Hepatocyte (in vitro differentiated cells): ENCODE data around the gene MRPL36. TPM values are rescaled to one million over a fixed set of nuclear protein-coding genes. Genes with fewer than 3 reads are reported as not detected.

Source experiments
- DNase-seq: peaks from one replicate; pipeline ENCODE4 v3.0.0-alpha.2; 2016; ENCODE audit warnings: low spot score
- H2AFZ ChIP-seq: fragments of 200-600 bp; sonication (generic); 2 replicates; pipeline ENCODE4 v1.6.0; 2016; ENCODE audit warnings: antibody characterized with exemption, mild to moderate bottlenecking
- H3K27ac ChIP-seq: fragments of 200-600 bp; sonication (generic); 2 replicates; pipeline ENCODE4 v1.5.1; 2016; ENCODE audit warnings: mild to moderate bottlenecking
- H3K27me3 ChIP-seq: fragments of 200-600 bp; sonication (generic); 2 replicates; pipeline ENCODE4 v1.6.1; 2016
- H3K36me3 ChIP-seq: fragments of 200-600 bp; sonication (generic); replicated peaks from 2 replicates; pipeline ENCODE4 v1.5.1; 2016; ENCODE audit warnings: low read depth; ENCODE audit not compliant: insufficient read depth
- H3K4me1 ChIP-seq: fragments of 200-600 bp; sonication (generic); 2 replicates; pipeline ENCODE4 v1.5.1; 2016; ENCODE audit warnings: mild to moderate bottlenecking, moderate library complexity; ENCODE audit not compliant: insufficient read depth
- H3K4me2 ChIP-seq: fragments of 200-600 bp; sonication (generic); 2 replicates; pipeline ENCODE4 v1.6.0; 2016
- H3K4me3 ChIP-seq: fragments of 200-600 bp; sonication (generic); 2 replicates; pipeline ENCODE4 v1.5.1; 2016; ENCODE audit warnings: mild to moderate bottlenecking
- H3K79me2 ChIP-seq: fragments of 200-600 bp; sonication (generic); 2 replicates; pipeline ENCODE4 v1.6.0; 2017; ENCODE audit warnings: mild to moderate bottlenecking
- H3K9me2 ChIP-seq: fragments of 200-600 bp; sonication (generic); replicated peaks from 2 replicates; pipeline ENCODE4 v1.6.0; 2017; ENCODE audit warnings: mild to moderate bottlenecking; ENCODE audit not compliant: insufficient read depth
- H3K9me3 ChIP-seq: fragments of 200-600 bp; sonication (generic); 2 replicates; pipeline ENCODE4 v1.5.1; 2016; ENCODE audit warnings: low read depth, mild to moderate bottlenecking
- H4K20me1 ChIP-seq: fragments of 200-600 bp; sonication (generic); 2 replicates; pipeline ENCODE4 v1.6.0; 2016; ENCODE audit warnings: mild to moderate bottlenecking; ENCODE audit not compliant: insufficient read depth, poor library complexity, severe bottlenecking
- EZH2 ChIP-seq: fragments of 200-600 bp; sonication (generic); IDR thresholded peaks from 2 replicates; pipeline ENCODE4 v1.6.1; 2016; ENCODE audit warnings: antibody characterized with exemption, mild to moderate bottlenecking, borderline replicate concordance
- EZH2phosphoT487 ChIP-seq: fragments of 200-600 bp; sonication (generic); IDR thresholded peaks from one replicate; pipeline ENCODE4 v1.6.1; 2018; ENCODE audit warnings: antibody characterized with exemption, mild to moderate bottlenecking, low read depth, moderate library complexity; ENCODE audit not compliant: unreplicated experiment, severe bottlenecking
- WGBS: methylation state at CpG from one replicate; pipeline ENCODE4 v1.1.6; 2016; ENCODE audit warnings: low lambda C conversion rate; ENCODE audit errors: missing lambda C conversion rate; 5-methylcytosine and 5-hydroxymethylcytosine counted together
- polyA plus RNA-seq: library from polyadenylated mRNA; unstranded; fragments of >200 nt; fragmentation: Nextera tagmentation; extraction: Ambion mirVana; gene quantifications from 2 replicates; pipeline ENCODE4 v1.2.1, GENCODE V29; 2016
- total RNA-seq: library from RNA; depleted of rRNA; stranded (reverse); fragments of >200 nt; gene quantifications from 2 replicates; pipeline ENCODE4 v1.2.3, GENCODE V29; 2014
- TF ChIP-seq, protein P1 (sequence below): fragments of 200-600 bp; sonication (generic); IDR thresholded peaks from 2 replicates; pipeline ENCODE4 v1.5.1; 2016; ENCODE audit warnings: antibody characterized with exemption, mild to moderate bottlenecking; ENCODE audit not compliant: poor library complexity

MRPL36 gene
- total and polyA plus RNA-seq, 2 experiments from 2014 or later: 25.6 to 107 TPM

DNA sequence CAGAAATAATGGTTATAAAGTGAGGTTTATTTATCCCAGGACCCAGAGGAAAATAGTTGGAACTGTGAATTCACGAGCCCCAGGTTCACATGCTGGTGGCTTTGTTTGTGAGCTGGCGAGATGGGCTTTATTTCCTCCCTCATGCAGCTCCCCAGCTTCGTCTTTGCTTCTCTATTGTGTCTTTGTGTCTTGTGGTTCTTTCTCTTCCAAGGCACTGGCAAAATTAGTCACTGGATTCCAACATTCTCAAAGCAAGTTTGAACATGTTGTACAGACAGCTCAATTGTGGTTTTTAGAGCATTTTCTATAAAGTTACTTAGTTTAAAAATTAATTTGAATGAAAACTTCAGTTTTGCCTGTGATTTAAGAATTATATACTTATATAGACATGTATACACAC is 8.8 kb upstream of the MRPL36 start:
- no peak for DNase-seq
- Histone ChIP-seq H3K27ac (no peak overlapping the region), H3K27me3 (no peaks in the 10 kb centered on the region), H3K79me2 (peaks cover 29% of the 10 kb centered on the region), H3K4me3 (no peak overlapping the region), H3K4me1 (no peaks in the 10 kb centered on the region), H3K9me3 (no peaks in the 10 kb centered on the region), H3K9me2 (no peaks in the 10 kb centered on the region), H3K4me2 (no peak overlapping the region), H2AFZ (no peak overlapping the region), H3K36me3 (no peaks in the 10 kb centered on the region), H4K20me1 (peaks cover 6% of the 10 kb centered on the region)
- 65% methylated on average over 3 of the region's 3 CpGs for WGBS
- TF ChIP-seq, protein P1, sequence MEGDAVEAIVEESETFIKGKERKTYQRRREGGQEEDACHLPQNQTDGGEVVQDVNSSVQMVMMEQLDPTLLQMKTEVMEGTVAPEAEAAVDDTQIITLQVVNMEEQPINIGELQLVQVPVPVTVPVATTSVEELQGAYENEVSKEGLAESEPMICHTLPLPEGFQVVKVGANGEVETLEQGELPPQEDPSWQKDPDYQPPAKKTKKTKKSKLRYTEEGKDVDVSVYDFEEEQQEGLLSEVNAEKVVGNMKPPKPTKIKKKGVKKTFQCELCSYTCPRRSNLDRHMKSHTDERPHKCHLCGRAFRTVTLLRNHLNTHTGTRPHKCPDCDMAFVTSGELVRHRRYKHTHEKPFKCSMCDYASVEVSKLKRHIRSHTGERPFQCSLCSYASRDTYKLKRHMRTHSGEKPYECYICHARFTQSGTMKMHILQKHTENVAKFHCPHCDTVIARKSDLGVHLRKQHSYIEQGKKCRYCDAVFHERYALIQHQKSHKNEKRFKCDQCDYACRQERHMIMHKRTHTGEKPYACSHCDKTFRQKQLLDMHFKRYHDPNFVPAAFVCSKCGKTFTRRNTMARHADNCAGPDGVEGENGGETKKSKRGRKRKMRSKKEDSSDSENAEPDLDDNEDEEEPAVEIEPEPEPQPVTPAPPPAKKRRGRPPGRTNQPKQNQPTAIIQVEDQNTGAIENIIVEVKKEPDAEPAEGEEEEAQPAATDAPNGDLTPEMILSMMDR: no peak
- TF ChIP-seq EZH2 (no peak), EZH2phosphoT487 (no peak)

DNA sequence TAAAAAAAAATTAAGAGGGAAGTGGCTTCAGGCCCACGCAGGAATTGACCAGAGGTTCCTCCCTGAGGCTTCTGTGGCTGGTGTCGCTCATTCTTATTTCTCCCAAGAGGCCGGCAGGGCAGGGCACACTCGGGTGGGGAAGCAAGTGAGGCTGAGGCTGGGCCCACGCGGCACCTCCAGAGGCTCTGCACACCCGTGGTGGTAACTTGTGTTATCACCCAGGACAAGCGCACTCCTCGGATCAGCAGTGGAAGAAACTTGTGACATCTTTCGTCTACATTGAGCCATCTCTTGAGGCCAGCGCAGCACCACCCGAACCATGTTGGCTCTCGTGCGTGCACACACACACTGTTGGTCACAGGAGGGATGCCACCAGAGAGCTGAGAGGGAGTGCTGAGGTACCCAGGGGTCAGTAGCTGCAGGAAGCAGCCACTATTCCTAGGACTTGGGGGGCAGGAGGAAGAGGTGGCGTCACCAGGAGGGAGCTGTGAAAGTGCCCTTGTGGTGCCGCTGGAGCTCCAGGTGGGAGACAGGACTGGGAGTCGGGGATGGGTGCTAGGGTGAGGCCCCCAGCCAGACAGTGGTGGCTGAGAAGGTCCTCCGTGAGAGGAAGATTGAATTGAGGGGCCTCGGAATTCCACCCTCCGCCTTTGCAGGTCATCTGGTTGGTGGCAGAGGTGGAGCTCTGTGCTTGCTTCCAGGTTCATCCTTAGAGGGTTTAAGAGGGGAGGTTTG is 8.0 kb upstream of the MRPL36 start:
- H2AFZ ChIP-seq: no peak overlapping the region
- H3K4me3 ChIP-seq: no peak overlapping the region
- H3K4me2 ChIP-seq: no peak overlapping the region
- no peak for DNase-seq
- no peaks in the 10 kb centered on the region for H3K9me3 ChIP-seq
- H3K79me2 ChIP-seq: peaks cover 38% of the 10 kb centered on the region
- H3K27ac ChIP-seq: no peak overlapping the region
- WGBS: 96% methylated on average over 20 of the region's 20 CpGs
- peaks cover 6% of the 10 kb centered on the region for H4K20me1 ChIP-seq
- no peaks in the 10 kb centered on the region for H3K27me3 ChIP-seq
- H3K9me2 ChIP-seq: no peaks in the 10 kb centered on the region
- no peaks in the 10 kb centered on the region for H3K36me3 ChIP-seq
- peaks cover under 1% of the 10 kb centered on the region for H3K4me1 ChIP-seq
- no peak for TF ChIP-seq EZH2
- TF ChIP-seq, protein P1: no peak
- TF ChIP-seq EZH2phosphoT487: no peak

DNA sequence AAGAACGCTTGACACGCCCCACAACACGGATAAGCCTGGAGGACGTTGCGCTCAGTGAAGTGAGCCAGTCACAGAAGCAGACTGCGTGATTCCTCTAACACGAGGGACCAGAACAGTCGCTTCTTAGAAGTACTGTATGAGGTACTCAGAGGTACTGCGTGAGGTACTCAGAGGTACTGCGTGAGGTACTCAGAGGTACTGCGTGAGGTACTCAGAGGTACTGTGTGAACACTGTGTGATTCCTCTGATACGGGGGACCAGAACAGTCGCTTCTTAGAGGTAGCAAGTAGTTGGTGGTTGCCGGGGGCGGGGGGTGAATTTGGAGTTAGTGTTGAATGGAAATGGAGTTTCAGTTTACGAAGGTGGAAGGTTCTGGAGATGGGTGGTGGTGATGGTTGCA is 7.3 kb upstream of the MRPL36 start:
- Histone ChIP-seq H4K20me1 (peaks cover 6% of the 10 kb centered on the region), H3K79me2 (peaks cover 44% of the 10 kb centered on the region)

More for the DNA sequence above, 7.3 kb upstream of the MRPL36 start:
- H3K9me3 ChIP-seq: no peaks in the 10 kb centered on the region
- no peak for DNase-seq
- 88% methylated on average over 16 of the region's 16 CpGs for WGBS
- no peaks in the 10 kb centered on the region for H3K27me3 ChIP-seq
- H3K4me1 ChIP-seq: peaks cover 7% of the 10 kb centered on the region
- no peak overlapping the region for H3K27ac ChIP-seq
- no peak overlapping the region for H3K4me2 ChIP-seq
- H3K36me3 ChIP-seq: no peaks in the 10 kb centered on the region
- H3K4me3 ChIP-seq: no peak overlapping the region
- H3K9me2 ChIP-seq: no peaks in the 10 kb centered on the region
- no peak overlapping the region for H2AFZ ChIP-seq
- TF ChIP-seq, protein P1: no peak
- TF ChIP-seq EZH2phosphoT487 (no peak), EZH2 (no peak)
